Kidney (tissue), 14 donors: ENCODE results near the gene FAS. TPM values are rescaled to one million over a fixed set of nuclear protein-coding genes. Genes with fewer than 3 reads are reported as not detected.

ENCODE experiments used
- DNase-seq, 5 donors: peaks; one replicate each; pipeline ENCODE4 v3.0.0-alpha.2; 2013 to 2020
- FAIRE-seq: peaks from 2 replicates; lab custom pipeline; 2012; peaks lifted over from hg19 to GRCh38; lab: Jason Lieb, UNC
- H3K27ac ChIP-seq, 2 donors: one replicate each; pipeline ENCODE4 v1.7.0; 2013; ENCODE audit warnings: low read depth in 2 of 2, low read length in 2 of 2, inconsistent platforms in 1 of 2
- H3K27me3 ChIP-seq: one replicate; pipeline ENCODE4 v1.7.1; 2013; ENCODE audit warnings: low read length, inconsistent platforms; ENCODE audit not compliant: control insufficient read depth, insufficient read depth
- H3K36me3 ChIP-seq, 3 donors: one replicate each; pipeline versions ENCODE4 v1.7.0 to v1.7.1; 2013; ENCODE audit warnings: low read length in 3 of 3, control low read depth in 1 of 3, inconsistent platforms in 1 of 3; ENCODE audit not compliant: insufficient read depth in 3 of 3, control insufficient read depth in 2 of 3
- H3K4me1 ChIP-seq, 3 donors: one replicate each; pipeline versions ENCODE4 v1.7.0 to v1.7.1; 2013; ENCODE audit warnings: low read length in 3 of 3, inconsistent platforms in 1 of 3, low read depth in 1 of 3; ENCODE audit not compliant: control insufficient read depth in 2 of 3, insufficient read depth in 2 of 3
- H3K4me3 ChIP-seq, 3 donors: one replicate each; pipeline versions ENCODE4 v1.7.0 to v1.8.1; 2013; ENCODE audit warnings: low read length in 3 of 3, control low read depth in 1 of 3, inconsistent platforms in 1 of 3
- H3K9ac ChIP-seq, 3 donors: one replicate each; pipeline versions ENCODE4 v1.7.0 to v1.7.1; 2013; ENCODE audit warnings: low read length in 3 of 3, control low read depth in 1 of 3, inconsistent platforms in 1 of 3
- H3K9me3 ChIP-seq, 3 donors: one replicate each; pipeline versions ENCODE4 v1.7.0 to v1.7.1; 2013; ENCODE audit warnings: low read length in 3 of 3, control low read depth in 1 of 3, inconsistent platforms in 1 of 3; ENCODE audit not compliant: control insufficient read depth in 2 of 3, insufficient read depth in 1 of 3
- CTCF ChIP-seq: IDR thresholded peaks from 3 replicates; pipeline ENCODE4 v1.5.1; 2012; ENCODE audit warnings: mild to moderate bottlenecking, moderate library complexity, borderline replicate concordance; ENCODE audit not compliant: insufficient read depth; ENCODE audit errors: extremely low read depth
- intact Hi-C: fragments of 100-400 bp; cut with DNase I; formaldehyde crosslinking; loops from one replicate; pipeline ENCODE4 v1.11.1; 2022
- polyA plus RNA-seq: library from polyadenylated mRNA; stranded (reverse); fragments of 350-450 nt; fragmentation: Illumina TruSeq; extraction: RNeasy Lipid Tissue Mini Kit (QIAGEN cat#74804); gene quantifications from one replicate; pipeline ENCODE4 v1.2.3, GENCODE V29; 2014; ENCODE audit warnings: low read depth, low replicate concordance; ENCODE audit not compliant: insufficient read depth
- total RNA-seq: library from RNA; stranded (reverse); fragmentation: NEBNext Ultra II Directional; extraction: Animal tissue kit (Norgen Biotek cat#: 25700); gene quantifications from one replicate; pipeline ENCODE4 v1.2.1, GENCODE V29; 2021
- donor health status: control.
- donor health status: control.
- donor health status: control.
- donor health status: control.
- donor health status: control.
- donor health status: DM: yes; HTN: yes; CAD: no.
- donor health status: Normal renal cell carcinoma (clear cell type).

Gene FAS
- total and polyA plus RNA-seq, 2 donors from 2014 or later, result 6.5 to 45.2 TPM

GRCh38 chr10:89030791-89031190 is 40.2 kb downstream of the FAS start:
- H3K36me3 ChIP-seq, result no peaks in the 10 kb centered on the region
- H3K9ac ChIP-seq, result no peak overlapping the region
- no peaks in the 10 kb centered on the region for H3K4me1 ChIP-seq
- H3K4me3 ChIP-seq, result no peak overlapping the region
- TF ChIP-seq CTCF, result no peak
- no peaks in the 10 kb centered on the region for H3K9me3 ChIP-seq
- no peak for DNase-seq
- H3K27ac ChIP-seq, result no peak overlapping the region
- no peak for FAIRE-seq
- H3K27me3 ChIP-seq, result no peaks in the 10 kb centered on the region
- intact Hi-C loops, result loop anchor here (5.0 kb wide), 1 partner anchor 182 kb away; no protein-coding TSS in a partner anchor

- FAIRE-seq, result no peak
- Histone ChIP-seq H3K4me3 (no peak overlapping the region), H3K27ac (no peak overlapping the region), H3K27me3 (no peaks in the 10 kb centered on the region), H3K36me3 (no peaks in the 10 kb centered on the region), H3K9me3 (no peaks in the 10 kb centered on the region), H3K9ac (no peak overlapping the region), H3K4me1 (no peaks in the 10 kb centered on the region)
- TF ChIP-seq CTCF, result no peak
- intact Hi-C loops, result loop anchor here (5.0 kb wide), 1 partner anchor 180 kb away; no protein-coding TSS in a partner anchor
- peak in 2 of 5 donors; percentile 35 to 44 for DNase-seq
Observed at GRCh38 chr10:89032141-89032891, 41.7 kb downstream of the FAS start.

- DNase-seq, result no peak
- Histone ChIP-seq H3K4me3 (no peak overlapping the region), H3K9ac (no peak overlapping the region), H3K27me3 (no peaks in the 10 kb centered on the region), H3K36me3 (no peaks in the 10 kb centered on the region), H3K4me1 (no peaks in the 10 kb centered on the region), H3K9me3 (no peaks in the 10 kb centered on the region), H3K27ac (no peak overlapping the region)
- no peak for TF ChIP-seq CTCF
- FAIRE-seq, result no peak
- intact Hi-C loops, result no loop called here
Observed at GRCh38 chr10:89035461-89035860, 44.9 kb downstream of the FAS start.
